BLaER1 (cell line): ENCODE results near the gene TMEM235.
A peak's percentile ranks its signal among the peaks of the same experiment; 100 is the strongest.
"Not testable (repeated sequence)": the region's sequence is repeated elsewhere in the genome, so short reads cannot be mapped to it uniquely, and the experiment has no call there.

ENCODE experiments used
- H3K27ac ChIP-seq: shearing (Covaris generic); formaldehyde crosslinking; 2 replicates; pipeline ENCODE4 v1.8.1; 2022
- H3K27me3 ChIP-seq: shearing (Covaris generic); formaldehyde crosslinking; 2 replicates; pipeline ENCODE4 v1.8.1; 2022
- H3K36me3 ChIP-seq: shearing (Covaris generic); formaldehyde crosslinking; 2 replicates; pipeline ENCODE4 v1.8.1; 2022
- H3K4me1 ChIP-seq: shearing (Covaris generic); formaldehyde crosslinking; 2 replicates; pipeline ENCODE4 v1.8.1; 2022
- H3K4me2 ChIP-seq: shearing (Covaris generic); formaldehyde crosslinking; 2 replicates; pipeline ENCODE4 v1.8.1; 2022
- H3K4me3 ChIP-seq: shearing (Covaris generic); formaldehyde crosslinking; 2 replicates; pipeline ENCODE4 v1.8.1; 2022
- H3K9ac ChIP-seq: shearing (Covaris generic); formaldehyde crosslinking; 2 replicates; pipeline ENCODE4 v1.8.1; 2022
- H3K9me3 ChIP-seq: shearing (Covaris generic); formaldehyde crosslinking; 2 replicates; pipeline ENCODE4 v1.8.1; 2022
- H4K20me1 ChIP-seq: shearing (Covaris generic); formaldehyde crosslinking; 2 replicates; pipeline ENCODE4 v1.8.1; 2022
- Cebpa-rat ChIP-seq: shearing (Covaris generic); IDR thresholded peaks from 2 replicates; pipeline ENCODE4 v1.8.1; 2022

The TMEM235 gene

GRCh38 chr17:78226759-78227454, 4.5 kb upstream of the TMEM235 start:
- H3K4me3 ChIP-seq = no peak overlapping the region
- no peak overlapping the region for H3K27ac ChIP-seq
- H3K9ac ChIP-seq = no peak overlapping the region
- no peaks in the 10 kb centered on the region for H3K9me3 ChIP-seq
- peaks cover 14% of the 10 kb centered on the region for H3K27me3 ChIP-seq
- H3K4me2 ChIP-seq = peak overlapping the region; percentile 53
- peaks cover 42% of the 10 kb centered on the region for H3K36me3 ChIP-seq
- peaks cover 37% of the 10 kb centered on the region; the same call in 1 of the 2 replicates for H4K20me1 ChIP-seq
- no peak for TF ChIP-seq Cebpa-rat
- peaks cover 54% of the 10 kb centered on the region for H3K4me1 ChIP-seq

- Histone ChIP-seq H3K27me3 (peaks cover 20% of the 10 kb centered on the region), H3K36me3 (peaks cover 36% of the 10 kb centered on the region), H4K20me1 (peaks cover 42% of the 10 kb centered on the region; the same call in 1 of the 2 replicates), H3K4me2 (peak overlapping the region; percentile 53), H3K4me3 (no peak overlapping the region), H3K4me1 (peaks cover 60% of the 10 kb centered on the region), H3K27ac (no peak overlapping the region), H3K9me3 (no peaks in the 10 kb centered on the region), H3K9ac (no peak overlapping the region)
- TF ChIP-seq Cebpa-rat = no peak
Measured at GRCh38 chr17:78227455-78227916, 3.9 kb upstream of the TMEM235 start.

GRCh38 chr17:78228176-78228575, 3.3 kb upstream of the TMEM235 start:
- Histone ChIP-seq H3K36me3 (peaks cover 29% of the 10 kb centered on the region), H3K4me2 (peak overlapping the region; percentile 25), H3K4me1 (peaks cover 67% of the 10 kb centered on the region), H3K27ac (no peak overlapping the region), H4K20me1 (peaks cover 38% of the 10 kb centered on the region; the same call in 1 of the 2 replicates), H3K9ac (no peak overlapping the region), H3K9me3 (no peaks in the 10 kb centered on the region), H3K27me3 (peaks cover 27% of the 10 kb centered on the region), H3K4me3 (no peak overlapping the region)
- no peak for TF ChIP-seq Cebpa-rat

GRCh38 chr17:78230252-78230962, 1.0 kb upstream of the TMEM235 start:
- H4K20me1 ChIP-seq = peaks cover 17% of the 10 kb centered on the region; the same call in 1 of the 2 replicates
- H3K27ac ChIP-seq = no peak overlapping the region
- peak overlapping the region; percentile 92 for H3K4me2 ChIP-seq
- H3K4me3 ChIP-seq = no peak overlapping the region
- no peaks in the 10 kb centered on the region for H3K9me3 ChIP-seq
- H3K4me1 ChIP-seq = peaks cover 88% of the 10 kb centered on the region
- peaks cover 7% of the 10 kb centered on the region for H3K36me3 ChIP-seq
- H3K9ac ChIP-seq = no peak overlapping the region
- H3K27me3 ChIP-seq = peaks cover 28% of the 10 kb centered on the region
- TF ChIP-seq Cebpa-rat = no peak

DNA sequence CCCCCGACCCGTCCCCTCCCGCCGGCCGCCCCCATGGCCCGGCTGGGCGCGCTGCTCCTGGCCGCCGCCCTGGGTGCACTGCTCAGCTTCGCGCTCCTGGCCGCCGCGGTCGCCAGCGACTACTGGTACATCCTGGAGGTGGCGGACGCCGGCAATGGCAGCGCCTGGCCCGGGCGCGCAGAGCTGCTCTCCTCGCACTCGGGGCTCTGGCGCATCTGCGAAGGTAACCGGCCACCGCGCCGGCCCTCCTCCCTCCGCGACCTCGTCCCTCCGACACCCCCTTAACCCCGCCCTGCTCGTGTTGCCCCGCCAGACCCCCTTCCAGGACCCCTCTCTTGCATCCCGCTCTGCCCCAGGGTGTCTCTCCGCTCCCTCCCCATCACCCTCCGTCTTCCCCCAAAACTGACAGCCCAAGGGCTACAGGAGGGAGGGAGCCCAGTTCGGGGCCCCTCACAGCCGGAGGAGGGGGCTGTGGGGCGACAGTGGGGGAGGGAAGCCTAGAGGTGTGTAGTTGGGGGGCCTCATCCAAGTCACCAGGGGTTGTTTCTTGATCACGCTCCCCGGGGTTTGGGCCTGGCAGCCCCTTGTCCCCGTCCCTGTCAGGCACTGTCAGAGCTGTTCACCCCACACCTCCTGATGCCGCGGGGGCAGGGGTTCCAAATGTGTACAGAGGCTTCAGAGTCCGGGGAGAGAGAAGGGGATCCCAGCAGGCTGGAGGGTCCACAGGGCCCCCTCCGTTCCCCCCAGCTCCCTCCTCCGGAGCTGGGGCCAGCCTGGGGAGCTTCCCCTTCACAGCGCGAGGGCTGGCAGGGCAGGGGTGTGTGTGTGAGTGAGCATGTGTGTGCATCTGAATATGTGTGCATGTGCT, 794 bp downstream of the TMEM235 start:
- H3K27ac ChIP-seq = no peak overlapping the region
- no peak for TF ChIP-seq Cebpa-rat
- no peaks in the 10 kb centered on the region for H3K36me3 ChIP-seq
- H3K4me2 ChIP-seq = peak overlapping the region; percentile 92
- peaks cover 24% of the 10 kb centered on the region for H3K27me3 ChIP-seq
- H3K4me1 ChIP-seq = peaks cover 85% of the 10 kb centered on the region
- peaks cover 17% of the 10 kb centered on the region; the same call in 1 of the 2 replicates for H4K20me1 ChIP-seq
- H3K9ac ChIP-seq = peak overlapping the region; percentile 38; the same call in 1 of the 2 replicates
- peak overlapping the region; percentile 57 for H3K4me3 ChIP-seq
- no peaks in the 10 kb centered on the region for H3K9me3 ChIP-seq

GRCh38 chr17:78232859-78233173, 1.4 kb downstream of the TMEM235 start:
- Histone ChIP-seq H3K9ac (no peak overlapping the region), H3K9me3 (no peaks in the 10 kb centered on the region), H3K27me3 (peaks cover 24% of the 10 kb centered on the region), H3K4me2 (peak overlapping the region; percentile 92), H3K36me3 (no peaks in the 10 kb centered on the region), H3K4me1 (peaks cover 85% of the 10 kb centered on the region), H4K20me1 (peaks cover 17% of the 10 kb centered on the region; the same call in 1 of the 2 replicates), H3K27ac (no peak overlapping the region), H3K4me3 (peak overlapping the region; percentile 57; the same call in 1 of the 2 replicates)
- TF ChIP-seq Cebpa-rat = no peak

DNA sequence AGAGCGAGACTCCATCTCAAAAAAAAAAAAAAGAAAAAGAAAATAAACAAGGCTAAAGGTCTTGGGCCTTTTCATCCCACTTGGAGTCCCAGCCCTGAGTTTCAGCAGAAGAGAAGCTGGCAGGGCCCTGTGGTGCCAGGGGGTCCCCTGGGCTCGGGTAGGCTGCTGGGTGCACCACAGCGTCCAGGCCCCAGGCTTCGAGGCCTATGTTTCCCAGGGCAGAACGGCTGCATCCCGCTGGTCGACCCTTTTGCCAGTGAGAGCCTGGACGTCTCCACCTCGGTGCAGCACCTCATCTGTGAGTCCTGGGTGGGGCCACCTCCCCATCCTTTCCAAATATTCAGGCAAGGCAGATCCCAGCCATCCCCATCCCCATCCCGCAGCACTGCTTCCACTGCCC, 2.2 kb downstream of the TMEM235 start:
- Histone ChIP-seq H3K27me3 (peaks cover 24% of the 10 kb centered on the region), H3K9me3 (no peaks in the 10 kb centered on the region), H3K4me2 (peak overlapping the region; percentile 62; the same call in 1 of the 2 replicates), H3K27ac (no peak overlapping the region), H3K9ac (no peak overlapping the region), H3K36me3 (no peaks in the 10 kb centered on the region), H4K20me1 (peaks cover 17% of the 10 kb centered on the region; the same call in 1 of the 2 replicates), H3K4me3 (no peak overlapping the region), H3K4me1 (peaks cover 85% of the 10 kb centered on the region)
- no peak for TF ChIP-seq Cebpa-rat

- no peaks in the 10 kb centered on the region for H3K36me3 ChIP-seq
- no peak overlapping the region for H3K4me3 ChIP-seq
- peak overlapping the region; percentile 62 for H3K4me2 ChIP-seq
- H3K27ac ChIP-seq = no peak overlapping the region
- no peaks in the 10 kb centered on the region for H3K9me3 ChIP-seq
- H3K27me3 ChIP-seq = peaks cover 24% of the 10 kb centered on the region
- no peak for TF ChIP-seq Cebpa-rat
- no peak overlapping the region for H3K9ac ChIP-seq
- peaks cover 17% of the 10 kb centered on the region; the same call in 1 of the 2 replicates for H4K20me1 ChIP-seq
- H3K4me1 ChIP-seq = peaks cover 88% of the 10 kb centered on the region
Measured at GRCh38 chr17:78234261-78234865, 2.9 kb downstream of the TMEM235 start.

- H3K4me3 ChIP-seq, H3K27ac ChIP-seq, H3K9me3 ChIP-seq, H3K36me3 ChIP-seq, H3K9ac ChIP-seq: not testable (repeated sequence)
- Histone ChIP-seq H4K20me1 (peaks cover 17% of the 10 kb centered on the region; the same call in 1 of the 2 replicates), H3K4me1 (peaks cover 90% of the 10 kb centered on the region), H3K27me3 (peaks cover 24% of the 10 kb centered on the region), H3K4me2 (peak overlapping the region; percentile 62)
Measured at GRCh38 chr17:78235022-78235421, 3.6 kb downstream of the TMEM235 start.
